SK-N-SH treated with all-trans-retinoic acid at 6 μM for 48 hours (cell line): Measurements from ENCODE around the gene PADI2.

Experiments
- ARNTL ChIP-seq: fragments of 450-650 bp; formaldehyde crosslinking; IDR thresholded peaks from 2 replicates; pipeline ENCODE4 v1.5.0; 2020; ENCODE audit warnings: low read depth, mild to moderate bottlenecking, moderate library complexity, borderline replicate concordance
- BACH2 ChIP-seq: fragments of 250-450 bp; sonication (Bioruptor Pico); IDR thresholded peaks from 2 replicates; pipeline ENCODE4 v1.9.0; 2021; ENCODE audit warnings: mild to moderate bottlenecking, borderline replicate concordance
- CSDC2 ChIP-seq: fragments of 250-450 bp; sonication (Bioruptor Pico); IDR thresholded peaks from 2 replicates; pipeline ENCODE4 v1.5.0; 2020; ENCODE audit warnings: mild to moderate bottlenecking, moderate library complexity
- ISL1 ChIP-seq: fragments of 250-450 bp; sonication (Bioruptor Pico); IDR thresholded peaks from 2 replicates; pipeline ENCODE4 v2.1.2; 2022; ENCODE audit warnings: mild to moderate bottlenecking, moderate library complexity
- OSR1 ChIP-seq: fragments of 250-450 bp; sonication (Bioruptor Pico); IDR thresholded peaks from 2 replicates; pipeline ENCODE4 v1.8.0; 2022; ENCODE audit warnings: moderate library complexity, mild to moderate bottlenecking, inconsistent platforms
- RARB ChIP-seq: fragments of 250-450 bp; sonication (Bioruptor Pico); IDR thresholded peaks from 2 replicates; pipeline ENCODE4 v1.8.0; 2021; ENCODE audit warnings: mild to moderate bottlenecking, moderate library complexity
- TCF4 ChIP-seq: fragments of 250-450 bp; sonication (Bioruptor Pico); IDR thresholded peaks from 2 replicates; pipeline ENCODE4 v1.8.0; 2021; ENCODE audit warnings: mild to moderate bottlenecking, moderate library complexity, borderline replicate concordance
- ZC3H10 ChIP-seq: fragments of 250-450 bp; sonication (Bioruptor Pico); IDR thresholded peaks from 2 replicates; pipeline ENCODE4 v1.5.1; 2021; ENCODE audit warnings: mild to moderate bottlenecking, moderate library complexity
- TF ChIP-seq, protein P1 (sequence below): fragments of 250-450 bp; sonication (Bioruptor Pico); IDR thresholded peaks from 2 replicates; pipeline ENCODE4 v1.8.0; 2021; ENCODE audit warnings: low read depth, mild to moderate bottlenecking, moderate library complexity, borderline replicate concordance

DNA sequence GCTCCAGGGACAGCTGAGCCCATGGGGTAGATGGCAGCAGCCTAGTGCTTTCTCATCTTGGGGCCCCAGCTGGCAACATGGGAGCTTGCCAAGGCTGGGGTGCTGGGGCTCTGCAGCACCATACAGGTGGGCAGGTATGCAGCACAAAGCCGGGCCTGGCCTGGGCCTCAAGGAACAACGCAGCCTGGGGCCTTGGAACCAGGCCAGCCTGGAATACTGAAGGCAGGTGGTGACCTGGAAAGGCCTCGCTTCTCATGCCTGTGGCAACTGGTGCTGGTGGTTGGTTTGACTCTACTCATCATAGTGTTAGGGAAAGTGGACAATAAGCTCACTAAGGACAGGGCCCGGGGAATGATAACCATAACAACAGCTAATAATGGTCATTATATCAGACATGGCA is 38.4 kb downstream of the PADI2 start:
- no peak for TF ChIP-seq ZC3H10 (CRISPR knock-in tag)
- no peak for TF ChIP-seq TCF4 (CRISPR knock-in tag)
- TF ChIP-seq ARNTL (CRISPR knock-in tag), result no peak
- no peak for TF ChIP-seq OSR1 (CRISPR knock-in tag)
- TF ChIP-seq BACH2, result no peak
- TF ChIP-seq, protein P1, sequence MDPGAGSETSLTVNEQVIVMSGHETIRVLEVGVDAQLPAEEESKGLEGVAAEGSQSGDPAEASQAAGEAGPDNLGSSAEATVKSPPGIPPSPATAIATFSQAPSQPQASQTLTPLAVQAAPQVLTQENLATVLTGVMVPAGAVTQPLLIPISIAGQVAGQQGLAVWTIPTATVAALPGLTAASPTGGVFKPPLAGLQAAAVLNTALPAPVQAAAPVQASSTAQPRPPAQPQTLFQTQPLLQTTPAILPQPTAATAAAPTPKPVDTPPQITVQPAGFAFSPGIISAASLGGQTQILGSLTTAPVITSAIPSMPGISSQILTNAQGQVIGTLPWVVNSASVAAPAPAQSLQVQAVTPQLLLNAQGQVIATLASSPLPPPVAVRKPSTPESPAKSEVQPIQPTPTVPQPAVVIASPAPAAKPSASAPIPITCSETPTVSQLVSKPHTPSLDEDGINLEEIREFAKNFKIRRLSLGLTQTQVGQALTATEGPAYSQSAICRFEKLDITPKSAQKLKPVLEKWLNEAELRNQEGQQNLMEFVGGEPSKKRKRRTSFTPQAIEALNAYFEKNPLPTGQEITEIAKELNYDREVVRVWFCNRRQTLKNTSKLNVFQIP (CRISPR knock-in tag), result no peak
- TF ChIP-seq RARB (CRISPR knock-in tag), result no peak
- TF ChIP-seq ISL1, result no peak
- no peak for TF ChIP-seq CSDC2 (CRISPR knock-in tag)
